SK-N-SH treated with all-trans-retinoic acid at 6 μM for 48 hours (cell line): ENCODE data around the gene PLA2G4B.

Source experiments
- CSDC2 ChIP-seq: fragments of 250-450 bp; sonication (Bioruptor Pico); IDR thresholded peaks from 2 replicates; pipeline ENCODE4 v1.5.0; 2020; ENCODE audit warnings: mild to moderate bottlenecking, moderate library complexity
- TF ChIP-seq, protein P1 (sequence below): fragments of 250-450 bp; sonication (Bioruptor Pico); IDR thresholded peaks from 2 replicates; pipeline ENCODE4 v1.5.0; 2020; ENCODE audit warnings: mild to moderate bottlenecking, moderate library complexity

DNA sequence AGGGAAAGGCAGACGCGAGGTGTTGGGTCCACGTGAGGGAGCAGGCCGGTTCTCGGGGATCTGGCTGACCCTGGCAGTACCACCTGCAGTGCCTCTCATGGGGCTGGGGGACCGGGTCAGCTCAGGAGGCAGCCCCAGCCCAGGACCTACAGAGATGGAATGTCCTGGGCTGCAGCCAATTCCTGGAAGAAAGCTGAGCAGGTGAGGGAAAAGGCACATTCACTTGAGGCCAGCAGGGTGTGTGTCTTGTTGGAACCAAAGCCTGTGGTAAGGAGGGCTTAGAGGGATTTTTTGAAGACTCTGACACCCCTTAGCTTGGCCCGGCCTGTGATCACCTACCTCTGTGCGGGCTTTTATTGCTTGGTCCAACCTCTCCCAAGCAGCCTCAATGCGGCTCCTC, 15.8 kb downstream of the PLA2G4B start:
- TF ChIP-seq CSDC2 (CRISPR knock-in tag), result no peak
- TF ChIP-seq, protein P1, sequence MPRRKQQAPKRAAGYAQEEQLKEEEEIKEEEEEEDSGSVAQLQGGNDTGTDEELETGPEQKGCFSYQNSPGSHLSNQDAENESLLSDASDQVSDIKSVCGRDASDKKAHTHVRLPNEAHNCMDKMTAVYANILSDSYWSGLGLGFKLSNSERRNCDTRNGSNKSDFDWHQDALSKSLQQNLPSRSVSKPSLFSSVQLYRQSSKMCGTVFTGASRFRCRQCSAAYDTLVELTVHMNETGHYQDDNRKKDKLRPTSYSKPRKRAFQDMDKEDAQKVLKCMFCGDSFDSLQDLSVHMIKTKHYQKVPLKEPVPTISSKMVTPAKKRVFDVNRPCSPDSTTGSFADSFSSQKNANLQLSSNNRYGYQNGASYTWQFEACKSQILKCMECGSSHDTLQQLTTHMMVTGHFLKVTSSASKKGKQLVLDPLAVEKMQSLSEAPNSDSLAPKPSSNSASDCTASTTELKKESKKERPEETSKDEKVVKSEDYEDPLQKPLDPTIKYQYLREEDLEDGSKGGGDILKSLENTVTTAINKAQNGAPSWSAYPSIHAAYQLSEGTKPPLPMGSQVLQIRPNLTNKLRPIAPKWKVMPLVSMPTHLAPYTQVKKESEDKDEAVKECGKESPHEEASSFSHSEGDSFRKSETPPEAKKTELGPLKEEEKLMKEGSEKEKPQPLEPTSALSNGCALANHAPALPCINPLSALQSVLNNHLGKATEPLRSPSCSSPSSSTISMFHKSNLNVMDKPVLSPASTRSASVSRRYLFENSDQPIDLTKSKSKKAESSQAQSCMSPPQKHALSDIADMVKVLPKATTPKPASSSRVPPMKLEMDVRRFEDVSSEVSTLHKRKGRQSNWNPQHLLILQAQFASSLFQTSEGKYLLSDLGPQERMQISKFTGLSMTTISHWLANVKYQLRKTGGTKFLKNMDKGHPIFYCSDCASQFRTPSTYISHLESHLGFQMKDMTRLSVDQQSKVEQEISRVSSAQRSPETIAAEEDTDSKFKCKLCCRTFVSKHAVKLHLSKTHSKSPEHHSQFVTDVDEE, result no peak
